ENCODE results near the gene MTMR1. TPM values are rescaled to one million over a fixed set of nuclear protein-coding genes. Genes with fewer than 3 reads are reported as not detected.

Gene MTMR1
- total and polyA plus RNA-seq, 2 experiments from 2014 or later = 18.0 to 19.0 TPM

- Histone ChIP-seq H3K9me3 (ENCODE audit: low read depth) (no peaks in the 10 kb centered on the region), H2AFZ (no peak overlapping the region), H3K36me3 (replicated peaks; ENCODE audit: insufficient read depth, low read depth) (no peaks in the 10 kb centered on the region), H3K4me3 (no peak overlapping the region), H3K4me2 (no peak overlapping the region), H3K27me3 (no peaks in the 10 kb centered on the region), H3K4me1 (ENCODE audit: insufficient read depth) (no peaks in the 10 kb centered on the region), H3K79me2 (no peaks in the 10 kb centered on the region), H4K20me1 (ENCODE audit: insufficient read depth, poor library complexity, severe bottlenecking) (no peaks in the 10 kb centered on the region), H3K9me2 (replicated peaks; ENCODE audit: insufficient read depth) (no peaks in the 10 kb centered on the region), H3K27ac (peak overlapping the region; percentile 74)
- no peak for DNase-seq (ENCODE audit: low spot score)
- WGBS (ENCODE audit: low lambda C conversion rate, missing lambda C conversion rate) = 80% methylated on average over 3 of the region's 3 CpGs
- no peak for TF ChIP-seq EZH2 (IDR thresholded peaks at IDR 0.05; ENCODE audit: borderline replicate concordance)
- TF ChIP-seq EZH2phosphoT487 (IDR thresholded peaks at IDR 0.05; ENCODE audit: low read depth, severe bottlenecking, unreplicated experiment) = no peak
- TF ChIP-seq CTCF (IDR thresholded peaks at IDR 0.05; ENCODE audit: poor library complexity) = no peak
Observed at GRCh38 chrX:150704030-150704613, 10.9 kb downstream of the MTMR1 start.

- Histone ChIP-seq H3K9me2 (replicated peaks; ENCODE audit: insufficient read depth) (no peaks in the 10 kb centered on the region), H2AFZ (no peak overlapping the region), H3K4me1 (ENCODE audit: insufficient read depth) (no peaks in the 10 kb centered on the region), H3K36me3 (replicated peaks; ENCODE audit: insufficient read depth, low read depth) (no peaks in the 10 kb centered on the region), H4K20me1 (ENCODE audit: insufficient read depth, poor library complexity, severe bottlenecking) (no peaks in the 10 kb centered on the region), H3K4me3 (no peak overlapping the region), H3K4me2 (no peak overlapping the region), H3K9me3 (ENCODE audit: low read depth) (no peaks in the 10 kb centered on the region), H3K27ac (no peak overlapping the region), H3K79me2 (no peaks in the 10 kb centered on the region), H3K27me3 (no peaks in the 10 kb centered on the region)
- DNase-seq (ENCODE audit: low spot score) = no peak
- TF ChIP-seq CTCF (IDR thresholded peaks at IDR 0.05; ENCODE audit: poor library complexity) (no peak), EZH2phosphoT487 (IDR thresholded peaks at IDR 0.05; ENCODE audit: low read depth, severe bottlenecking, unreplicated experiment) (no peak), EZH2 (IDR thresholded peaks at IDR 0.05; ENCODE audit: borderline replicate concordance) (no peak)
Observed at GRCh38 chrX:150712619-150713018, 19.4 kb downstream of the MTMR1 start.

- WGBS (ENCODE audit: low lambda C conversion rate, missing lambda C conversion rate) = 55% methylated on average over 3 of the region's 3 CpGs
Observed at GRCh38 chrX:150715184-150715583, 22.0 kb downstream of the MTMR1 start.

More at GRCh38 chrX:150715184-150715583, 22.0 kb downstream of the MTMR1 start:
- H3K4me3 ChIP-seq = no peak overlapping the region
- H3K9me2 ChIP-seq (replicated peaks; ENCODE audit: insufficient read depth) = no peaks in the 10 kb centered on the region
- TF ChIP-seq CTCF (IDR thresholded peaks at IDR 0.05; ENCODE audit: poor library complexity) = no peak
- no peak for TF ChIP-seq EZH2phosphoT487 (IDR thresholded peaks at IDR 0.05; ENCODE audit: low read depth, severe bottlenecking, unreplicated experiment)
- no peak for TF ChIP-seq EZH2 (IDR thresholded peaks at IDR 0.05; ENCODE audit: borderline replicate concordance)
- H3K27me3 ChIP-seq = no peaks in the 10 kb centered on the region
- no peak overlapping the region for H2AFZ ChIP-seq
- H3K36me3 ChIP-seq (replicated peaks; ENCODE audit: insufficient read depth, low read depth) = no peaks in the 10 kb centered on the region
- no peak overlapping the region for H3K4me2 ChIP-seq
- DNase-seq (ENCODE audit: low spot score) = no peak
- H3K4me1 ChIP-seq (ENCODE audit: insufficient read depth) = no peaks in the 10 kb centered on the region
- H3K9me3 ChIP-seq (ENCODE audit: low read depth) = no peaks in the 10 kb centered on the region
- H3K79me2 ChIP-seq = no peaks in the 10 kb centered on the region
- no peak overlapping the region for H3K27ac ChIP-seq
- no peaks in the 10 kb centered on the region for H4K20me1 ChIP-seq (ENCODE audit: insufficient read depth, poor library complexity, severe bottlenecking)
